Stimulated activated CD4-positive, alpha-beta T cell treated with anti-CD3 and anti-CD28 coated beads, Interleukin-2, amount 100 ng/mL, for 48 hours (primary cell): ENCODE results near the gene UGT3A2.

Source experiments
- DNase-seq, 2 donors: peaks; one replicate each; pipeline ENCODE4 v3.0.0-alpha.2; 2020

The UGT3A2 gene

GRCh38 chr5:36066540-36067210 is at the start of gene UGT3A2:
TSS of gene UGT3A2 (minus strand) at chr5:36066882. CDS start at chr5:36066789, 93 bp downstream.
- no peak for DNase-seq

- DNase-seq: no peak
These were observed 44.6 kb upstream of the UGT3A2 start for GRCh38 chr5:36111238-36111637.

GRCh38 chr5:36108758-36109460 is 42.2 kb upstream of the UGT3A2 start:
- DNase-seq: no peak

GRCh38 chr5:36105819-36106218 is 39.1 kb upstream of the UGT3A2 start:
- DNase-seq: no peak

- DNase-seq: no peak
These were observed 33.1 kb upstream of the UGT3A2 start for GRCh38 chr5:36099748-36100147.

- DNase-seq: no peak
These were observed 29.8 kb upstream of the UGT3A2 start for GRCh38 chr5:36096486-36096885.

- no peak for DNase-seq
These were observed 23.3 kb upstream of the UGT3A2 start for GRCh38 chr5:36089989-36090388.

- DNase-seq: peak; percentile 15 to 23
These were observed 12.6 kb upstream of the UGT3A2 start for GRCh38 chr5:36079200-36079781.

- DNase-seq: no peak
These were observed 11.7 kb upstream of the UGT3A2 start for GRCh38 chr5:36078430-36078829.

GRCh38 chr5:36073595-36074216 is 7.0 kb upstream of the UGT3A2 start:
- no peak for DNase-seq

GRCh38 chr5:36070687-36071571 is 4.2 kb upstream of the UGT3A2 start:
- no peak for DNase-seq

- DNase-seq: no peak
These were observed 2.1 kb upstream of the UGT3A2 start for GRCh38 chr5:36068751-36069281.

GRCh38 chr5:36066001-36066539 is 612 bp downstream of the UGT3A2 start:
- no peak for DNase-seq

GRCh38 chr5:36060420-36060887 is 6.2 kb downstream of the UGT3A2 start:
- DNase-seq: no peak

- DNase-seq: no peak
These were observed 6.9 kb downstream of the UGT3A2 start for GRCh38 chr5:36059571-36060419.

GRCh38 chr5:36058776-36059175 is 7.9 kb downstream of the UGT3A2 start:
- DNase-seq: no peak

GRCh38 chr5:36057386-36057785 is 9.3 kb downstream of the UGT3A2 start:
- no peak for DNase-seq

GRCh38 chr5:36056422-36056821 is 10.3 kb downstream of the UGT3A2 start:
- DNase-seq: no peak

- no peak for DNase-seq
These were observed 10.7 kb downstream of the UGT3A2 start for GRCh38 chr5:36055984-36056383.

GRCh38 chr5:36054647-36055046 is 12.0 kb downstream of the UGT3A2 start:
- no peak for DNase-seq

GRCh38 chr5:36052538-36052937 is 14.1 kb downstream of the UGT3A2 start:
- no peak for DNase-seq
